Measurements from ENCODE around the gene KCNJ9.
A peak's percentile ranks its signal among the peaks of the same experiment; 100 is the strongest.

The KCNJ9 gene

GRCh38 chr1:160127865-160128523 is 46.7 kb downstream of the KCNJ9 start:
- peak; percentile 17 for DNase-seq

DNA sequence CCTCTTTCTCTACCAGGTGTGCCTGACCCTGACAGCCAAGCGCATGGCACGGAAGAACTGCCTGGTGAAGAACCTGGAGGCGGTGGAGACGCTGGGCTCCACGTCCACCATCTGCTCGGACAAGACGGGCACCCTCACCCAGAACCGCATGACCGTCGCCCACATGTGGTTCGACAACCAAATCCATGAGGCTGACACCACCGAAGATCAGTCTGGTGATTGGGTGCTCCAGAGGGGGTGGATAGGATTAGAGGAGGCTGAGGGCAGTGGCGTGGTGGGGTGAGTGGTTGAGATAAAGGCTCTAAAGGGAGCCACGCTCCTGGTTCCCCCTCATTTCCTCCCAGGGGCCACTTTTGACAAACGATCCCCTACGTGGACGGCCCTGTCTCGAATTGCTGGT is 47.3 kb downstream of the KCNJ9 start:
- no peak for DNase-seq

- no peak for DNase-seq
Measured at GRCh38 chr1:160129046-160129445, 47.7 kb downstream of the KCNJ9 start.

DNA sequence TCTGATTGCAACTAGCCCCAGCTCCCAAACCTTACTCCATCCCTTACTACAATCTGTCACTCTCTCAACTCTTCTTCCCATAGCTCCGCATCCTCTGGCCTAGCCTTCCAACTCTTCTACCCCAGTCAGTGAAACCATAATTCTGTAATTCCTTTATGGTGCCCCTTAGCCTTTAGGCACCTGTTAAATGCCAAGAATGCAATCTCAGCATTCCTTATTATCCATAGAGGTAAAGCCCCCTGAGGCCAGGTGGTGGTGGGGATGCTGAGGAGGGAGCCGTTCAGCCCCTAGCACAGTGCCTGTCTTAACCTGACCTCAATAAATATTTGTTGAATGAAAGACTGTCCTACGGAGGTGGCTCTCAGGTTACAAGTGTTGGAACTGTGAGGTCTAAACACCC is 48.2 kb downstream of the KCNJ9 start:
- no peak for DNase-seq

GRCh38 chr1:160129966-160130365 is 48.6 kb downstream of the KCNJ9 start:
- no peak for DNase-seq

DNA sequence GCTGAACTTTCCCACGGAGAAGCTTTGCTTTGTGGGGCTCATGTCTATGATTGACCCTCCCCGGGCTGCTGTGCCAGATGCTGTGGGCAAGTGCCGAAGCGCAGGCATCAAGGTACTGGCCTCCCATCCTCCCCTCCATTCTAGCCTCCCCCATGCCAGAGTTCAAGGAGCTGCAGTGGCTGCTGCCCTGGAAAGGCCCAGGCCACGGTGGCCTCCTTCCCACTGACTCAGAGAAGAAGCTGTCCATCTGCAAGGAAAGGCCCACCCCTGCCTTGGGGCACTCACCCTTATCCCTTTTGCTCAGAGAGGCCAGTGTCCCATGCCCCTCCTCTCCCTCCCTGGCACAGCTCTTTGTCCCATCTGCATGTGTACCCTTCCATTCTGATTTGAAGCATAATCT is 49.1 kb downstream of the KCNJ9 start:
- no peak for DNase-seq

DNA sequence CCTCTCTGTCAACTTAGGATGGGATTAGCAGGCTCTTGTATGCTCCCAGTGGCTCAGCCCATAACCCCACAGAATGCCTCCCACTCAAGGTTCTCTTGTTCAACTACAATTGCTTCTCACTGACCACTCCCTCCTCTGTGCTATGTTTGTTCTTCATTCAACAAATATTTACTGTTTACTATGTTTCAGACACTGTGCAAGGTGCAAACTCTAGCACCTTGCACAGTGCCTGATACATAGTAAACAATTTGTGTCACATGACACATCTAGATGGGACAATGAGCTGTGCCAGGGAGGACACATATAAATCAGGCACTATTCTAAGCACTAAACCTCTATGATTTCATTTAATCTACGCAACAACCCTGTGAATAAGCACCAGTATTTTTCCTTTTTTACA is 49.6 kb downstream of the KCNJ9 start:
- DNase-seq, result no peak

DNA sequence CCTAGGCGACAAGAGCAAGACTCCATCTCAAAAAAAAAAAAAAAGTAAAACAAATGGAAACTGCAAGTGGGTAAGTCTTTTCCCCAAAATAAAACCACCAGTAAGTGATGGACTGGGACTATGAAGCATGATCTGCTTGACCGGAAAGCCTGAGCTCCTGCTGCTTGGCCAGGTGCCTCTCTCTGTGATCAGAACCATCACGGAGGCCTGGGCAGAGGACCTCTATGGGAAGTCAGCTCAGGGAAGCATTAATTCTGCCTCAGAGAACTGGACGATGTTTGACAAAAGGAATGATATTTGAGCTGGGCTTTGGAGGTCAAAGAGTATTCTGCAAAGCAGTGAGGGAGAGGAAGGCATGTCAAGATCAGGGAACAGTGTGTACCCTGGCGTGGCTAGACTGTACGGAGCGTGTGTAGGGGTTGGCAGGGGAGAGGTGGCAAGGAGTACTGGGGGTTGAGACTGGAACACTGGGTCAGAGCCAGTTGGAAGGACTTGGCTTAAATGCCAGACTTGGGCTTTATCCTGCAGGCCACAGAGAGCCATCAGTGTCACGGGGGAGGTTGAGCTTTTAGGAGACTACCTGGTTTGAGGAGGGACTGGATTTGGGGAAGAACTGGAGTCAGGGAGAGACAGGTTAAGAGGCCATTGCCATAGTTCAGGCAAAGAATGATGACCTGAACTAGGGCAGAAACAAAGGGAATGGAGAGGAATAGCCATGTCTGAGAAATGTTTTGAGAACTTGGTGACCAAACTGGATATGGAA is 50.6 kb downstream of the KCNJ9 start:
- DNase-seq, result no peak

DNA sequence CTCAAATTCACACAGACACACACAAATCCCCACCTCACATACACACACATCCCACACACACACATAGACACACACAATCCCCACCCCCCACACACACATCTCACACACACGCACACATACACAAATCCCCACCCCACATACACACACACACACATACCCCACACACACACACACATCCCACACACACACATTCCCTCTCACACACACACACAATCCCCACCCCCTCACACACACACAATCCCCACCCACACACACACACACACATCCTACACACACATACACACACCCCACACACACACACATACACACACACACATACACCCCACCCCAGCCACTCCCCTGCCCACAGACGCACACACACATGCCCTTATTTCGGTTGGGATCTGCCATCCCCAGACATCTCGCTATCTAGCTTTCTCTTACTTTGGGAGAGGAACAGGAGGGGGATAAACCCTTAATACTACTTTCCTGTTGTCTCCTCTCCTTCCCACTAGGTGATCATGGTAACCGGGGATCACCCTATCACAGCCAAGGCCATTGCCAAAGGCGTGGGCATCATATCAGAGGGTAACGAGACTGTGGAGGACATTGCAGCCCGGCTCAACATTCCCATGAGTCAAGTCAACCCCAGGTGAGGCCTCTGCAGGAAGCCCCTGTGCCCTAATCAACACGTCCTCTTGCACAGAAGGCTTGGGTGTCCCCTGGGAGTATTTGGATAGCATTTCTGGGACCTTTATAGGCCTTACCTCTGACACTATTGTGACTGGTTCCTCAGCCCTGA is 52.8 kb downstream of the KCNJ9 start:
- no peak for DNase-seq

DNA sequence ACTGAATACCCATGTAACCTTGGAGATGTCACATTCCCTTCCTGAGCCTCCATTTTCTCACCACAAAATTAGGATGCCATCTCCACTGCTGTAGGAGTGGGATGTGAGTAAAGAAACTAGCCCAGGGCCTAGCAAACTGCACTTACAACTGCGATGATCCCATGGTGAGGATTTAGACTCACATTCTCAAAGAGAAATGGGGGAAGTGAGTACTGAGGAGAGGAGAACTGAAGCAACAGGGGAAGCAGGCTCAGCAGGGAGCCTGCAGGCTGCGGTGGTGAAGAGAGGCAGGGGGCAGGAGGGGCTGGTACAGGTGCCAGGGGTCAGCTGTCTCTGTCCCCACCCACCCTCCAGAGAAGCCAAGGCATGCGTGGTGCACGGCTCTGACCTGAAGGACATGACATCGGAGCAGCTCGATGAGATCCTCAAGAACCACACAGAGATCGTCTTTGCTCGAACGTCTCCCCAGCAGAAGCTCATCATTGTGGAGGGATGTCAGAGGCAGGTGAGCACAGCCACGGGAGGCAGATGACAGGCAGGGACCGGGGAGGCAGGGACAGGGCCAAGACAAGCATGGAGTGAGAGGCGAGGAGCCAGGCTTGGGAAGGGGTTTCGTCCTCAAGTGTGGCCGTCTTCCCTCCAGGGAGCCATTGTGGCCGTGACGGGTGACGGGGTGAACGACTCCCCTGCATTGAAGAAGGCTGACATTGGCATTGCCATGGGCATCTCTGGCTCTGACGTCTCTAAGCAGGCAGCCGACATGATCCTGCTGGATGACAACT is 53.6 kb downstream of the KCNJ9 start:
- no peak for DNase-seq

DNA sequence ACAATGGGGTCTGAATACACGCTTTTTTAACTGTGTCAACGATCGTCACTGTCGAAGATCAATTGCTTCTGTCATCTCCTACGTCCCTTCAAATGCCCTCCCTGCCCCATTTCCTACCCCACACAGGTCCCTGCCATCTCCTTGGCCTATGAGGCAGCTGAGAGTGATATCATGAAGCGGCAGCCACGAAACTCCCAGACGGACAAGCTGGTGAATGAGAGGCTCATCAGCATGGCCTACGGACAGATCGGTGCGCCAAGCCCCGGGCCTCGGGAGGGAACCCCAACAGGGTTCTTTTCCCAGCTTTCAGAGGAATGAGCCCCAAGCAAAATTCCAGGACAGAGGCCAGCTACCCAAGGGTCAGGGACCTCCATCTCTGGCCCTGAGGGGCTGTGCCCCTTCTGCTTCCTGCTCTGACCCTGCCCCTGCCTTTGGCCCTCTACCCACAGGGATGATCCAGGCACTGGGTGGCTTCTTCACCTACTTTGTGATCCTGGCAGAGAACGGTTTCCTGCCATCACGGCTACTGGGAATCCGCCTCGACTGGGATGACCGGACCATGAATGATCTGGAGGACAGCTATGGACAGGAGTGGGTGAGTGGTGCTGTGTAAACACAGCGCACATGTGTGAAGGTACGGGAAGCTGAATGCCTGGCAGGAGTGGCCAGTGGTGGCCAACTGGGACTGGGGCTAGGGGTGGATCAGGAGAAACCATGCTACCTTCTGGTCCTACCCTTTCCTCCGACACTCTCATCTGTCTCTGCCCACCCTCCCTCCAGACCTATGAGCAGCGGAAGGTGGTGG is 55.0 kb downstream of the KCNJ9 start:
- no peak for DNase-seq

- DNase-seq, result no peak
Measured at GRCh38 chr1:160136926-160137200, 55.5 kb downstream of the KCNJ9 start.

DNA sequence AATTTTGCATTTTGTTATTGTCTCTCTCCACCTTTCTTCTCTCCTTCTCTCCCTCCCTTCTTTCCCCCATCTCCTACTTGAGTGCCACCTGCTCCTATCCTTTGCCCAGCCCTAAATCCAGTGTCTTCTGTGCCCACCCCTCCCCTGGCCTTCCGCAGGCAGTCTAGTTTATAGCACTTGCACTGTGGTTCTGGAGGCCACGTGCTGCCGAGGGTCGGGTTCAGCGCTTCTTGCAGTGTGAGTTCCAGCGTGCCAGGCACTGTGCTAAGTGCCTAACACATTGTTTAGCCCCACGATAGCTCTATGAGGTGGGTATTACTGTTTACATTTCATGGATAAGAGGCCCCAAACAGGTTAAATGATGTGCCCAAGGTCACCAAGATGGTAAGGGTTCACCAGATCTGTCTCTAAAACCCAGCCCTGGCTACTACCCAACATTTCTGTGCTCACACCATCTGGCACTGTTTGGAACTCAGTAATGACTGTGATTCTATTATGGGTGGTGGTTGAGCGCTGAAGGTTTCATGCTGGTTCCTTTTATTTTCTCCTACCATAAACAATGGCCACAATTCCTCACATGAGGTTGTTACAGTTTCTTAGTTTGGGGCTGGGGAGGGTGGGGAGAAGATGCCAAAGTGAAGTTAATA is 56.0 kb downstream of the KCNJ9 start:
- no peak for DNase-seq

GRCh38 chr1:160139840-160140239 is 58.5 kb downstream of the KCNJ9 start:
- no peak for DNase-seq

All from OCI-M1 (cell line).